LNCAP (cell line): ENCODE measurements around the gene MPG.

Experiments used
- TF ChIP-seq, protein P1 (sequence below): fragments of 450-650 bp; IDR thresholded peaks from 2 replicates; pipeline ENCODE4 v1.5.1; 2017; ENCODE audit warnings: mild to moderate bottlenecking

Gene MPG

DNA sequence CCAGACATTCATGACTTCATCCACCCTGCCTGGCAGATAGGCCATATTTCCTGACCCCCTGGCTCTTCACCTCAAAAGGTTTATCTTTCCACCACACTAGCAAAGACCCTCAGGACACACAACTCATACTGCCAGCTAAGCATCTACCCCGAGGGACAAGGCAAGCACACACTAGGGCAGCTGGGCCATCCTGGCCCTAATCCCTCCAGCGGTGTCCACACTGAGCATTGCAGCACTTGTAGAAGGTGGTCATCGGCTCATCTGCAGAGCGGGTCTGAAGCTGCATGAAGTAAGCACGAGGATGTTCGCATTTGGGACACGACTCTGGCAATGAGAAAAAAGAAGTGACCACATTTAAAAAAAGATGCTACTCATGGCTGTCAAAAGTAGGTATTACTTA lies 30.8 kb upstream of the MPG start:
- TF ChIP-seq, protein P1, sequence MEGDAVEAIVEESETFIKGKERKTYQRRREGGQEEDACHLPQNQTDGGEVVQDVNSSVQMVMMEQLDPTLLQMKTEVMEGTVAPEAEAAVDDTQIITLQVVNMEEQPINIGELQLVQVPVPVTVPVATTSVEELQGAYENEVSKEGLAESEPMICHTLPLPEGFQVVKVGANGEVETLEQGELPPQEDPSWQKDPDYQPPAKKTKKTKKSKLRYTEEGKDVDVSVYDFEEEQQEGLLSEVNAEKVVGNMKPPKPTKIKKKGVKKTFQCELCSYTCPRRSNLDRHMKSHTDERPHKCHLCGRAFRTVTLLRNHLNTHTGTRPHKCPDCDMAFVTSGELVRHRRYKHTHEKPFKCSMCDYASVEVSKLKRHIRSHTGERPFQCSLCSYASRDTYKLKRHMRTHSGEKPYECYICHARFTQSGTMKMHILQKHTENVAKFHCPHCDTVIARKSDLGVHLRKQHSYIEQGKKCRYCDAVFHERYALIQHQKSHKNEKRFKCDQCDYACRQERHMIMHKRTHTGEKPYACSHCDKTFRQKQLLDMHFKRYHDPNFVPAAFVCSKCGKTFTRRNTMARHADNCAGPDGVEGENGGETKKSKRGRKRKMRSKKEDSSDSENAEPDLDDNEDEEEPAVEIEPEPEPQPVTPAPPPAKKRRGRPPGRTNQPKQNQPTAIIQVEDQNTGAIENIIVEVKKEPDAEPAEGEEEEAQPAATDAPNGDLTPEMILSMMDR, result no peak

DNA sequence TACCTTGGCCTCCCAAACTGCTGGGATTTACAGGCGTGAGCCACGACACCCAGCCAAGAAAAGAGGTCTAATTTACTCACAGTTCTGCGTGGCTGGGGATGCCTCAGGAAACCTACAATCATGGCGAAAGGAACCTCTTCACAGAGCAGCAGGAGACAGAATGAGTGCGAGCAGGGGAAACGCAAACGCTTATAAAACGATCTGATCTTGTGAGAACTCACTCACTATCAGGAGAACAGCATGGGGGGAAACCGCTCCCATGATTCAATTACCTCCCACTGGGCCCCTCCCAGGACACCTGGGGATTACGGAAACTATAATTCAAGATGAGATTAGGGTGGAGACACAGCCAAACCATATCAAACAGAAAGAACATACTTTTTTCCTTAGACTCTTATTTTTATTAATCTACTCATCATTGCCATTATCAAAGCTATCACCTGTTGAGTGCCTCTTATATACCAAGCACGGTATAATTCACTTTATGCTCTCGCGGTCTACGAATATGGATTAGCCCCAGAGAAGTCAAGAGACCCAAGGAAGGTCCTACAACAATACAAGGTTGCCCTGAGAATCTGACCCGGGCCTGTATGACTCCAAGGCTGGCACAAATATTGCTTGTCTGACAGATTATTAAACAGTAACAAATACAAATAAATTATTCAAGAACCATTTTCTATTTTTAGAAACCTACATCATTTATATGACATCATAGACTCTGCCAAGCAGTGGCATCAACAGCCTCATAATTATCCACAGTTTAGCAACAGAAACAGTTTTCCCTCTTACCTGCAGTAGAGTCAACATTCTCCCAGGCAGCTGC lies 27.0 kb upstream of the MPG start:
- TF ChIP-seq, protein P1, result no peak

DNA sequence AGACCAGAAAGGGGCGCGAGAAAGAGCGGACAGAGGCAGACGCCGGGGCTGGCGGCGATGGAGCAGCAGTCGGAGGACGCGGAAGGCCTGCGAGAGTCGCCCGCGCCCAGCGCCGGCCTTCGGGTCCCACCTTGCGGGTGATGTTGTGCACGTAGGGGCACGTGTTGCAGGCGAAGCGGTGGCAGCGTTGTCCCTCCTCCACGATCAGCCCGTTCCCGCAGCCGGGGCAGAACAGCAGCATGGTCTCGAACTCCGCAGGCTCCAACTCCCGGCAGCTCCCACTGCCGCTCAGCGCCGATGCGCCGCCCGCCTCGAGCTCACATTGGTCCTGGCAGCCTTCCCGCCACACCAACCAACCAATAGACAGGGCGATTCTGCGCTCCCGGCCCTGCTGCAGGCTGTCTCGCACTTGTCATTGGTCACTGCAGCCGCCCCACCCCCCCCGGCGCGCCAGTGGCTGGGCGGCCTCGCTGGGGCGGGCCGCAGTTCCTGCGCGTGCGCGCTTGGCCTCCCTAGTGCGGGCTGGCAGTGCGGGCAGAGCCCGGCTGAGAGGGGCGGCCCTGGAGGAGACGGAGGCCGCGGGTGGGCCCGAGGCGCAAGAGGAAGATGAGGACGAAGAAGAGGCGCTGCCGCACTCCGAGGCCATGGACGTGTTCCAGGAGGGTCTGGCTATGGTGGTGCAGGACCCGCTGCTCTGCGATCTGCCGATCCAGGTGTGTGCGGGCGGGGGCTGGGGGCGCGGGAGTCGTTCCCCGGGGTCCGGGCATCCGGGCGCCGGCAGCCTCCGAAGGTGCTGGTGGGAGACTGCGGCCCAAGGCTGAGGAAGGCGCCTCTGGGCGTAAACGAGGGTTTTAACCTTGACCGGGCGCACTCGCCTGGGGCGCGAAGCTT lies 24.4 kb upstream of the MPG start, which contains the start of the genes POLR3K and SNRNP25:
Gene POLR3K, minus strand, starts transcription at position 263 of the 891 bp plus-strand sequence. Its CDS starts 22 bp downstream, at position 241.
Gene SNRNP25, plus strand, starts transcription at position 483 of the 891 bp plus-strand sequence. Its CDS starts 189 bp downstream, at position 672.
- TF ChIP-seq, protein P1, result no peak

DNA sequence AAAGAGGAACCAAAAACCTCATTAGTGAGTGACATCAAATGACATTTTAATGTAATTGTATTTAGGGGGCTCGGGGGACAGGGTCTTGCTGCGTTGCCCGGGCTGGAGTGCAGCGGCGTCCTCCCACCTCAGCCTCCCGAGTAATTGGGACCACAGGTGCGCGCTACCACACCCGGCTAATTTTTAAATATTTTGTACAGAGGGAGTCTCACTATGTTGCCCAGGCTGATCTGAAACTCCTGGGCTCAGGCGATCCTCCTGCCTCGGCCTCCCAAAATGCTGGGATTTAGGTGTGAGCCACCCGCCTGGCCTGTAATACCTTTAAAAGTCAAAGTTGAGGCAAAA lies 23.8 kb upstream of the MPG start:
- TF ChIP-seq, protein P1, result no peak

DNA sequence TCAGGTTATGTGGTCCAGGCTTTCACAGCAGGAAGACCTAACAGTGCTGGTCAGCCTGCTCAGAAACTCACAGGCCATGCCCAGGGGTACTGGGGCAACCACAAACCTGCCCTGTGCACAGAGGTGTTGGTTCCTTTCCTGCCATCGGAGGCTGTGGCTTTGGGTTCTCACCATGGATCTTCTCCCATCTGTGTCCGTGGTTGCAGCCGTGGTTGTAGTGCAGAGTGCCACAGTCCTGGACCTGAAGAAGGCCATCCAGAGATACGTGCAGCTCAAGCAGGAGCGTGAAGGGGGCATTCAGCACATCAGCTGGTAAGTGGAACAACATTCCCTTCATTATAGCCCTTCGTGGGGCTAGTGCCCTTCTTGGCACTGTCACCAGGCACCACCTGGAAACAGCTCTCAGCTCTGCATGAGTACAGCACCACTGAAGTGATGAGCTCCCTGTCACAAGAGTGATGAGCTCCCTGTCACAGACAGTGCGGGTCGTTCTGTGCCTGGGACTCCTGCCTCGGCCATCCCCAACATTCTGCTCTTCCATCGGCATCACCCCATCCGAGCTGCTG lies 22.4 kb upstream of the MPG start:
- TF ChIP-seq, protein P1, result no peak

DNA sequence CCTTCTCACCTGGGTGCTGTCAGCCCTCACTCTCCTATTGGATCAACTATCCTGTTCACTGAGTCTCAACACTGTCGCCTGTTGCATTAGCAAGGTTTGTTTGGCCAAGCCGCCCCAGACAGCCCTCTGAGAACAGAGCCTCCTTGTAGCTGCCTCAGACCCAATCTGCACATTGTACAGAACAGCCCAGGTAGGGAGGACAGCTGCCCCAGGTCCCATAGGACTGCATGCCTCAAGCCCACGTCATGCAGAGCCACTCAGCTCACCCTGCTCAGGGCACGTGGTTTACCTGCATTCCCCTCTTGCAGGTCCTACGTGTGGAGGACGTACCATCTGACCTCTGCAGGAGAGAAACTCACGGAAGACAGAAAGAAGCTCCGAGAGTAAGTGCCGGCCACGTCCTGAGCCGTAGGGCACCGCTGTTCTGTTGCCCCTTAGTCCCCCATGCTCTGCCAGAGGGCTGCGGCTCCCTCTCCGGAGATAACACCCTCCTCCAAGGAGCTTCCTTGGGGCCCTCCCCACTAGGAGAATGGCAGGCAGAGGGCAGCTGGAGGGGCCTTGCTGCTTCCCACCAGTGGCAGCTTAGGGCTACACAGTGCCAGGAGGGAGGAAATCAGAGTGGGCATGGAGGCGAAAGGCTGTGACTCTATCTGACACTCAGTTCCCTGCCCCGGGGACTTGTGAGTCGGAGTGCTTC lies 21.6 kb upstream of the MPG start:
- TF ChIP-seq, protein P1, result no peak

DNA sequence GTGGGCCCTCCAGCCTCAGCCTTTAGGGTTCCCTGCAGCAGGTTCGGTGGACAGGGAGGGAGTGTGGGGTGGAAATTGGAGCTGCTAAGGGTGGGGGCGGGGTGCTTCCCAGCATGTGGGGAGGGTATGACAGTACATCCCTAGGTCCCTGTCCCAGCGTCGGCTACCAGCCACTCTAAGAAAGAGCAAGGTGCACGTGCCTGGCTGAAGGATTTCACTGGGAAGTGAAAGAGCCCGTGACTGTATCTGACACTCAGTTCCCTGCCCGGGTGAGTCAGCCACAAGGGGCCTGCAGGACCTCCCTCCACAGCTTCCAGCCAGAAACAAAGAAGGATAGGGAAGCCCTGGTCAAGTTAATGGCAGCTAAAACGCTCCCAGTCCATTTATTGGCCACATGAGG lies 20.3 kb upstream of the MPG start:
- TF ChIP-seq, protein P1, result no peak
